Left renal pelvis (tissue), 4 donors: Measurements from ENCODE around the gene SIPA1L3. TPM values are rescaled to one million over a fixed set of nuclear protein-coding genes. Genes with fewer than 3 reads are reported as not detected.

ENCODE experiments used
- DNase-seq, 4 donors: peaks; one replicate each; pipeline ENCODE4 v3.0.0-alpha.2; 2013; ENCODE audit warnings: low read depth in 4 of 4, low spot score in 3 of 4
- polyA plus RNA-seq, 4 donors: library from polyadenylated mRNA; unstranded; fragments of 120-200 nt; gene quantifications; one replicate each; pipeline ENCODE4 v1.2.1, GENCODE V29; 2013; ENCODE audit not compliant: insufficient read length in 4 of 4

SIPA1L3 gene
- polyA plus RNA-seq, 4 donors, result 12.7 to 24.7 (median 21.9) TPM

DNA sequence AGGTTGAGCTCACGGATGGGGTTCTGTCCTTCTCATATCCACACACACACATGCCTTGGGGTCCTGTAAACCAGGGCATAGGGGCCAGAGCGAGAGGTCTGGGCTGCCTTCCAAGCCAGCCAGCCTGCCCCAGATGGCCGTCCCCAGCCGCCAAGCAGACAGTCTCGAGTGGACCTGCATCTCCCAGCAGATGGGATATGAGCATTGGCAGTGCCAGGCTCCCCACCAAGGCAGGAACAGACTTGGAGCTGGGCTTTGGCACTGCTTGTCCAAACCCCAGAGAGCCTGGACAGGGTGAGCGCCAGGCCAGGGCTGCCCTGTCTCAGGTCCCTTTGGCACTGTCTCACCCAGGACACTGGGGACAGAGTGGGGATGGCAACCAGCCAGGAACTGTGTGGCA, 186.6 kb downstream of the SIPA1L3 start:
- no peak for DNase-seq

GRCh38 chr19:38095411-38096308, 188.7 kb downstream of the SIPA1L3 start:
- peak; percentile 41 to 60 (median 51) for DNase-seq

- no peak for DNase-seq
Measured at GRCh38 chr19:38099966-38100365, 193.0 kb downstream of the SIPA1L3 start.

DNA sequence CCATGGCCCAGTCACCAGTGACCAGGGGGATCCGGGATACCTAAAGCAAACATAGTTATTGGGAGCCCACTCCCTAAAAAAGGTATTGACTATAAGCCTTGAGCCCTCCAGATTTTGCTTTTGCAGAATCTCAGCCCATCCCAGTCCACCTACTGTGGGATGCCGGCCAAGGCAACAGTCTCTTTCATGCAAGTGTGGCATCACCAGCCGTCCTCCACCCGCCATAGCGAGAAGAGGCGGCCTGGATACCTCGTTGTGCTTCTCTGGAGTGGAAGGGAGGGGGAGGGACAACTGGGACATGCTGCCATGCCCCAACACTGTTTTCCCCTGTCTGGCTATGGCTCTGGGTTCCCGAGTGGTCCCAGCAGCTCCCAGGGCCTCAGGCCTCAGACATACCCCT, 193.6 kb downstream of the SIPA1L3 start:
- no peak for DNase-seq

DNA sequence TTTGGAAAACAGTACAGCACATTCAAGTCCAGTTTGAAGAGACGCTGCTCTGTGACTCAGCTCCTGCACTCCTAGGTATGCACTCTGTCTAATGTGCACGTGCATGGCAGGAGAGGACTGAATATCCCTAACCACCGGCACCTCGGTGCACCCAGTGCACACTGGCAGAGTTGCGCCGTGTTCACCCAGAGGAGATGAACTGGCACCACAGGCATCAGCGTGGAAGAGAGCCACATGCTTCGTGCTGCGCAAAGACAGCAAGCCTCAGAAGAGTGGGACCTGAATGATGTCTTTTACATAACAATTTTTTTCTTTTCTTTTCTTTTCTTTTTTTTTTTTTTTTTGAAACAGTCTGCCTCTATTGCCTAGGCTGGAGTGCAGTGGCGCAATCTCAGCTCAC, 194.7 kb downstream of the SIPA1L3 start:
- DNase-seq, result no peak

- DNase-seq, result no peak
Measured at GRCh38 chr19:38105574-38105973, 198.6 kb downstream of the SIPA1L3 start.

DNA sequence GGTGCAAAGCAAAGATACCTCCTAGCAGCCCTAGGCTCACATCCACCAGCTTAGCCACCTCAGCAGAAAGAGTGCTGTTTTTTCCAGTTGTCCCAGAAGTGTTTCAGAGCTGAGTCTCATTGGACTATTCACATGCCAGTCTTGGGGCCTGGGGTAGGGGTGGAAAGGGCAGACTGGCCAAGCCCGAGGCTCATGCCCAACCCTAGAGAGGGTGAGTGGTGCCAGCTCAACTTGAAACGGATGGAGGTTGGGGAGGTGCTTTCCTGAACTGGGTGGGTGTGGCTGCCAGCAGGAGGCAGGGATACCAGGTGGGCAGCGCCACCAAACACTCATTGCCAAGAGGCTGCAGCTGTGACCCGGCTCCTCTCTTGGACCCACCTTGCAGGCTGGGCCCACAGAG, 200.1 kb downstream of the SIPA1L3 start:
- DNase-seq, result no peak

- no peak for DNase-seq
Measured at GRCh38 chr19:38111898-38112297, 204.9 kb downstream of the SIPA1L3 start.

GRCh38 chr19:38114651-38115050, 207.6 kb downstream of the SIPA1L3 start:
- DNase-seq, result no peak

- DNase-seq, result no peak
Measured at GRCh38 chr19:38115271-38115802, 208.3 kb downstream of the SIPA1L3 start.

- no peak for DNase-seq
Measured at GRCh38 chr19:38118176-38118575, 211.2 kb downstream of the SIPA1L3 start.

DNA sequence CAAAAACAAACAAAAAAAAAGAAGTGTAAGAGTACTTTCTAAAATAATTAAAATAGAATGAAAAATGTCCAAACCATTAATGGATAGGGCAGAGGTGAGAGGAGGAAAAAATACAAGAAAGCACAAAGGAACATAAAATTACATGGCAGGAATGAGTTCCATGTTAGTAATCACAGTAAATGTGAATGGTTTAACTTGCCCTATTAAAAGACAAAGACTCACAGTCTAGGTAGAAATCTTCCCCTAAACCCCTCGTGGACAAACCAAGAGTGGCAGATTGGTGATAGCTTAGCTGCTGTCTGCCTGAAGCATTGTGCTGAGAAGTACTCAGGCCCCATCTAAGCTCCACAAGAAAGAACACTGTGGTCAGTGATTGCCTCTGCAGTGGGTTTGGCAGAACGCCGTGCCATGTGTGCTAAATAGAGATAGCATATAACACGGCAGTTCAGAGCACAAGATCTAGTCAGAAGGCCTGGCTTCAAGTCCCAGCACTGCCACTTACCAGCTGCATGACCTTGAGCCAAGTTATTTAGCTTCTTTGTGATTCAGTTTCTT, 213.5 kb downstream of the SIPA1L3 start:
- no peak for DNase-seq

GRCh38 chr19:38122402-38123093, 215.5 kb downstream of the SIPA1L3 start:
- no peak for DNase-seq

GRCh38 chr19:38125238-38125637, 218.2 kb downstream of the SIPA1L3 start:
- DNase-seq, result no peak

GRCh38 chr19:38130399-38130798, 223.4 kb downstream of the SIPA1L3 start:
- DNase-seq, result no peak

- no peak for DNase-seq
Measured at GRCh38 chr19:38132781-38133180, 225.8 kb downstream of the SIPA1L3 start.

- DNase-seq, result no peak
Measured at GRCh38 chr19:38133319-38133718, 226.3 kb downstream of the SIPA1L3 start.

- DNase-seq, result peak in 1 of 4 donors; percentile 10
Measured at GRCh38 chr19:38134540-38135149, 227.6 kb downstream of the SIPA1L3 start.

DNA sequence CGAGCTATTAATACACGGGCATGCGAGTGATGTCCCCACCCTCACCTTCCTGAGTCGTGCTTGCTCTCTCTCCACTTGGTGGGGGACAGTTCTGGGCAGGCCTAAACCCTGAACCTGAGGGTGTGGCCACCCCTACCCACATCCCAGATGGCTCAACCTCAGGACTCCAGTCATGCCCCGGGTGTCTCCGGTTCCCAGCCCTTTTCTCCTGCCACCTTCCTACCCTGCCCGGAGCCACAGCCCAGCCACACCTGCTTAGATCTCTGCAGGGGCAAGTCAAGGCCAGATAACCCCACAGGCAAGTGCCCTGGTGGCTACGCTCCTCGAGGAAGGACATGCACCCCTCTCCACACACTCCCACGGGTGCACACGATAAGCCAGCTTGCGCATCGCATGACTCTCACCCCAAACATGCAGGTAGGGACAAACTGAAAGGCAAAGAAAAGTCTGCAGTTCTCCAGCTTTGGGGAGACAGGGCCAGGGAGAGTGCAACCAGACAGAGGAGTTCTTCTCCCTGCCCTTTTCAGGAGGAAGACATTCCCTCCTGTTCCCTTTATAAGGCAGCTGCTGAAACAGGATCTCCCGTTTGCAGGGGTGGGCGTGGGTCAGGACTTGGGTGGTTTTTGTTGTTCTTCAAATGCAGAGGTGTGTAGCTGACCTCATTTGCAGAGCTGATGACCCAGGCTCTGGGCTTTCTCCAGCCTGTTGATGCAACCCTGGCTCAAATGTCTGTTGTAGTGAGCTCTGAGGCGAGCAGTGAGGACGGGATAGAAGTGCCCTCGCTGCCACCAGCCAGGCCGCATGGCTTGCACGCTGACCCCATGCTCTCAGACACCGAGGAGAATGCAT, 228.4 kb downstream of the SIPA1L3 start:
- DNase-seq, result no peak

DNA sequence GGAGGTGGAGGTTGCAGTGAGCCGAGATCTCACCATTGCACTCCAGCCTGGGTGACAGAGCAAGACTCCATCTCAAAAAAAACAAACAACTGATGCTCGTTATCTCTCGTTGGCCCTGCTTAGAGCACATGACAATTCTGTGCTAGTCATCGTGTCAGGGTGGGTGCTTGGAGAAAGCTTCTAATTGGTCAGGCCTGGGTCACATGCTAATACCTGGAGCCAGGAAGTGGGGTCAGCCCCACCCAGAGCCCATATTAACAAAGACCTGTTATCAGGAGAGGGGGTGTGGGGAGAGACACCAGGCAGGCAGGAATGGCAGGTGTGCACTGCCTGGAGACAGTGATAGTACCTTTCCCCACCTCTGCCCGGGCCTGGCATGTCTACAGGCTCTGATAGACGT, 232.1 kb downstream of the SIPA1L3 start:
- DNase-seq, result no peak
